Measurements from ENCODE around the gene DYNC1H1.

DNA sequence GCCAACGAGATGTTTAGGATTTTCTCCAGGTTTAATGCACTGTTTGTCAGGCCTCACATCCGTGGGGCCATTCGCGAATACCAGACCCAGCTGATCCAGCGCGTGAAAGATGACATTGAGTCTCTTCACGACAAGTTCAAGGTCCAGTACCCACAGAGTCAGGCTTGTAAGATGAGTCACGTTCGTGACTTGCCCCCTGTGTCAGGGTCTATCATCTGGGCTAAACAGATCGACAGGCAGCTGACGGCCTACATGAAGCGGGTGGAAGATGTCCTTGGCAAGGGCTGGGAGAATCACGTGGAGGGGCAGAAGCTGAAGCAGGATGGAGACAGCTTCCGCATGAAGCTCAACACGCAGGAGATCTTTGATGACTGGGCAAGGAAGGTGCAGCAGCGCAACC is 21.6 kb downstream of the DYNC1H1 start:
- TF ChIP-seq POLR2A (IDR thresholded peaks at IDR 0.05): no peak
- no peak for TF ChIP-seq POLR2AphosphoS5 (IDR thresholded peaks at IDR 0.05; ENCODE audit: insufficient read depth in 1 of 2, low read depth in 1 of 2)
- TF ChIP-seq, protein P1, sequence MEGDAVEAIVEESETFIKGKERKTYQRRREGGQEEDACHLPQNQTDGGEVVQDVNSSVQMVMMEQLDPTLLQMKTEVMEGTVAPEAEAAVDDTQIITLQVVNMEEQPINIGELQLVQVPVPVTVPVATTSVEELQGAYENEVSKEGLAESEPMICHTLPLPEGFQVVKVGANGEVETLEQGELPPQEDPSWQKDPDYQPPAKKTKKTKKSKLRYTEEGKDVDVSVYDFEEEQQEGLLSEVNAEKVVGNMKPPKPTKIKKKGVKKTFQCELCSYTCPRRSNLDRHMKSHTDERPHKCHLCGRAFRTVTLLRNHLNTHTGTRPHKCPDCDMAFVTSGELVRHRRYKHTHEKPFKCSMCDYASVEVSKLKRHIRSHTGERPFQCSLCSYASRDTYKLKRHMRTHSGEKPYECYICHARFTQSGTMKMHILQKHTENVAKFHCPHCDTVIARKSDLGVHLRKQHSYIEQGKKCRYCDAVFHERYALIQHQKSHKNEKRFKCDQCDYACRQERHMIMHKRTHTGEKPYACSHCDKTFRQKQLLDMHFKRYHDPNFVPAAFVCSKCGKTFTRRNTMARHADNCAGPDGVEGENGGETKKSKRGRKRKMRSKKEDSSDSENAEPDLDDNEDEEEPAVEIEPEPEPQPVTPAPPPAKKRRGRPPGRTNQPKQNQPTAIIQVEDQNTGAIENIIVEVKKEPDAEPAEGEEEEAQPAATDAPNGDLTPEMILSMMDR (IDR thresholded peaks at IDR 0.05): no peak
